OCI-LY7 (cell line): Measurements from ENCODE around the gene THUMPD2. TPM values are rescaled to one million over a fixed set of nuclear protein-coding genes. Genes with fewer than 3 reads are reported as not detected.
A peak's percentile ranks its signal among the peaks of the same experiment; 100 is the strongest.
"Not testable (repeated sequence)": the region's sequence is repeated elsewhere in the genome, so short reads cannot be mapped to it uniquely, and the experiment has no call there.

Experiments
- BruUV-seq: library from RNA; stranded (reverse); fragments of 400-500 nt; replicated peaks from 2 replicates; lab custom pipeline; 2021; lab: Mats Ljungman, UMichigan
- CTCF ChIA-PET: fragments of 300-600 bp; sonication (Branson Sonifier 250); formaldehyde crosslinking; loops from one replicate; lab custom pipeline; 2022; ENCODE audit warnings: antibody characterized with exemption; ENCODE audit not compliant: unreplicated experiment; lab: Charles Lee
- POLR2A ChIA-PET: fragments of 300-600 bp; sonication (Branson Sonifier 250); formaldehyde crosslinking; loops from one replicate; lab custom pipeline; 2022; ENCODE audit warnings: antibody characterized with exemption; lab: Charles Lee
- DNase-seq: peaks from one replicate; pipeline ENCODE4 v3.0.0-alpha.2; 2015; ENCODE audit warnings: low spot score
- H2AFZ ChIP-seq: fragments of 200-600 bp; sonication (generic), shearing (Covaris generic); 2 replicates; pipeline ENCODE4 v1.6.1; 2014; ENCODE audit warnings: mild to moderate bottlenecking, antibody characterized with exemption, low read length, moderate library complexity
- H3K27ac ChIP-seq: fragments of 200-600 bp; sonication (generic); 2 replicates; pipeline ENCODE4 v1.5.1; 2014; ENCODE audit warnings: mixed run types, low read depth, mild to moderate bottlenecking, moderate library complexity, low read length, inconsistent platforms; ENCODE audit not compliant: poor library complexity, severe bottlenecking
- H3K36me3 ChIP-seq: fragments of 200-600 bp; sonication (generic); 2 replicates; pipeline ENCODE4 v1.6.1; 2014; ENCODE audit warnings: mild to moderate bottlenecking, antibody characterized with exemption, low read length, moderate library complexity, mixed read lengths; ENCODE audit not compliant: insufficient read depth
- H3K4me1 ChIP-seq: fragments of 200-600 bp; sonication (generic); 2 replicates; pipeline ENCODE4 v1.5.1; 2014; ENCODE audit warnings: mild to moderate bottlenecking, low read length; ENCODE audit not compliant: insufficient read depth, poor library complexity, severe bottlenecking
- H3K4me2 ChIP-seq: fragments of 200-600 bp; sonication (generic); 2 replicates; pipeline ENCODE4 v1.6.1; 2014; ENCODE audit warnings: mild to moderate bottlenecking, low read length
- H3K4me3 ChIP-seq: fragments of 200-600 bp; sonication (generic); 2 replicates; pipeline ENCODE4 v1.5.1; 2014; ENCODE audit warnings: mild to moderate bottlenecking, low read depth, low read length; ENCODE audit not compliant: poor library complexity, severe bottlenecking
- H3K79me2 ChIP-seq: fragments of 200-600 bp; sonication (generic); 2 replicates; pipeline ENCODE4 v1.6.1; 2016; ENCODE audit warnings: low read depth, mild to moderate bottlenecking, low read length, moderate library complexity, mixed read lengths; ENCODE audit not compliant: insufficient read depth
- H3K9me2 ChIP-seq: fragments of 200-600 bp; sonication (generic); 2 replicates; pipeline ENCODE4 v1.6.1; 2016; ENCODE audit warnings: mild to moderate bottlenecking, low read length, mixed read lengths; ENCODE audit not compliant: insufficient read depth
- H3K9me3 ChIP-seq: fragments of 200-600 bp; sonication (generic); 2 replicates; pipeline ENCODE4 v1.6.1; 2014; ENCODE audit warnings: mild to moderate bottlenecking, mixed run types, low read length, mixed read lengths
- H4K20me1 ChIP-seq: fragments of 200-600 bp; sonication (generic); 2 replicates; pipeline ENCODE4 v1.6.1; 2014; ENCODE audit warnings: mild to moderate bottlenecking, antibody characterized with exemption, low read length, moderate library complexity, mixed read lengths; ENCODE audit not compliant: insufficient read depth
- EZH2phosphoT487 ChIP-seq: fragments of 200-600 bp; sonication (generic); IDR thresholded peaks from 2 replicates; pipeline ENCODE4 v1.6.1; 2018; ENCODE audit warnings: low read depth, borderline replicate concordance, mild to moderate bottlenecking, mixed run types, antibody characterized with exemption, low read length, moderate library complexity, mixed read lengths
- intact Hi-C: fragments of 100-400 bp; cut with micrococcal nuclease; formaldehyde crosslinking; loops from one replicate; pipeline ENCODE4 v1.10.0; 2022; ENCODE audit not compliant: unreplicated experiment
- total RNA-seq, 2 experiments: library from RNA; depleted of rRNA in 1 of 2; stranded (reverse); fragments of >200 nt in 1 of 2; shearing (Covaris generic) in 1 of 2; gene quantifications; 2 replicates each; pipeline ENCODE4 v1.2.3, GENCODE V29; 2014 to 2022
- TF ChIP-seq, protein P1 (sequence below): fragments of 200-600 bp; sonication (generic); conservative IDR thresholded peaks from 2 replicates; pipeline ENCODE4 v1.5.1; 2014; ENCODE audit warnings: mild to moderate bottlenecking, antibody characterized with exemption, low read length, moderate library complexity, mixed read lengths

The THUMPD2 gene
- total RNA-seq, 2 experiments from 2014 or later, result 18.3 to 24.6 TPM

DNA sequence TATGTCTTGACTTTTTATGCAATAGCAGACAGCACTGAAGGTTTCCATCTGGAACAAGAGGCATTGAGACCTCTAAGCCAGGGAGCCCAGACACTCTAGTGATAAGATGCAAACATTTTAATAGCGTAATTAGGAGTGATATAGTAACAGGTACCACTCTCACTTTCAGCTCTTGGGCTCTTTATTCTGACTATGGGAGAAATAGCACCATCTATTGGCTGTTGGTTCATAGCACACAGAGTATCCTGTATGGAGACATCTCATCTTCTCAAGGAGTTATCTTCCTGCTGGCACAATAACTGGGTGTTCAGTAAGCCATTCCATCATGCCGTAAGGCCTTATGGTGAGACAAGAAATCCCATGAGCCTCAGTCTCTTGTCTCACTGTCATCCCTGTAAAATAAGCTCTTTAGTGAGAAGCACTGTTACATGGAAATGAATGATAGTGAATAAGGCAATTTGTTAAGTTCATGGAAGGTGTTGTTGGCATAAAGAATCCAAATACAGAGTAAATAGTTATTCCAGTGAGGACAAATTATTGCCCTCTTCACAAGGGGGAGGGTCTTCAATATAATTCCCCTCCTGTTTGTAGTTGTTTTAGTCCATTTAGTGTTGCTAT is 48.3 kb downstream of the THUMPD2 start:
- CTCF ChIA-PET, result no interaction called here
- peak; percentile 60 for DNase-seq
- Histone ChIP-seq H3K36me3 (peaks cover 55% of the 10 kb centered on the region), H3K79me2 (no peaks in the 10 kb centered on the region), H3K9me3 (no peaks in the 10 kb centered on the region), H4K20me1 (no peaks in the 10 kb centered on the region), H3K4me2 (no peak overlapping the region), H2AFZ (no peak overlapping the region), H3K27ac (no peak overlapping the region), H3K4me1 (no peaks in the 10 kb centered on the region), H3K4me3 (no peak overlapping the region), H3K9me2 (no peaks in the 10 kb centered on the region)
- POLR2A ChIA-PET, result no interaction called here
- TF ChIP-seq, protein P1, sequence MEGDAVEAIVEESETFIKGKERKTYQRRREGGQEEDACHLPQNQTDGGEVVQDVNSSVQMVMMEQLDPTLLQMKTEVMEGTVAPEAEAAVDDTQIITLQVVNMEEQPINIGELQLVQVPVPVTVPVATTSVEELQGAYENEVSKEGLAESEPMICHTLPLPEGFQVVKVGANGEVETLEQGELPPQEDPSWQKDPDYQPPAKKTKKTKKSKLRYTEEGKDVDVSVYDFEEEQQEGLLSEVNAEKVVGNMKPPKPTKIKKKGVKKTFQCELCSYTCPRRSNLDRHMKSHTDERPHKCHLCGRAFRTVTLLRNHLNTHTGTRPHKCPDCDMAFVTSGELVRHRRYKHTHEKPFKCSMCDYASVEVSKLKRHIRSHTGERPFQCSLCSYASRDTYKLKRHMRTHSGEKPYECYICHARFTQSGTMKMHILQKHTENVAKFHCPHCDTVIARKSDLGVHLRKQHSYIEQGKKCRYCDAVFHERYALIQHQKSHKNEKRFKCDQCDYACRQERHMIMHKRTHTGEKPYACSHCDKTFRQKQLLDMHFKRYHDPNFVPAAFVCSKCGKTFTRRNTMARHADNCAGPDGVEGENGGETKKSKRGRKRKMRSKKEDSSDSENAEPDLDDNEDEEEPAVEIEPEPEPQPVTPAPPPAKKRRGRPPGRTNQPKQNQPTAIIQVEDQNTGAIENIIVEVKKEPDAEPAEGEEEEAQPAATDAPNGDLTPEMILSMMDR, result peak; percentile 86
- no peak for TF ChIP-seq EZH2phosphoT487
- no TSS peak for BruUV-seq
- intact Hi-C loops, result loop anchor here (1.0 to 10.0 kb wide), 2 partner anchors 501 to 676 kb away; no protein-coding TSS in a partner anchor

- H2AFZ ChIP-seq, result no peak overlapping the region
- intact Hi-C loops, result loop anchor here (1.0 to 10.0 kb wide), 2 partner anchors 501 to 675 kb away; no protein-coding TSS in a partner anchor
- H3K79me2 ChIP-seq, result no peaks in the 10 kb centered on the region
- peaks cover 50% of the 10 kb centered on the region for H3K36me3 ChIP-seq
- TF ChIP-seq EZH2phosphoT487, result no peak
- TF ChIP-seq, protein P1, result no peak
- H3K27ac ChIP-seq, result no peak overlapping the region
- ChIA-PET CTCF (interaction anchor here (0.6 kb wide), 1 partner anchor 319 kb away, joined by 3 read pairs; no protein-coding TSS in a partner anchor), POLR2A (interaction anchor here (0.5 to 1.1 kb wide), 3 partner anchors 28 to 353 kb away, joined by 3 read pairs; no protein-coding TSS in a partner anchor)
- BruUV-seq, result no TSS peak
- no peak overlapping the region for H3K4me2 ChIP-seq
- DNase-seq, result no peak
- H3K9me2 ChIP-seq, result no peaks in the 10 kb centered on the region
- no peak overlapping the region for H3K4me3 ChIP-seq
- no peaks in the 10 kb centered on the region for H3K4me1 ChIP-seq
- H3K9me3 ChIP-seq, result no peaks in the 10 kb centered on the region
- no peaks in the 10 kb centered on the region for H4K20me1 ChIP-seq
These were observed 48.8 kb downstream of the THUMPD2 start for GRCh38 chr2:39730276-39730675.

DNA sequence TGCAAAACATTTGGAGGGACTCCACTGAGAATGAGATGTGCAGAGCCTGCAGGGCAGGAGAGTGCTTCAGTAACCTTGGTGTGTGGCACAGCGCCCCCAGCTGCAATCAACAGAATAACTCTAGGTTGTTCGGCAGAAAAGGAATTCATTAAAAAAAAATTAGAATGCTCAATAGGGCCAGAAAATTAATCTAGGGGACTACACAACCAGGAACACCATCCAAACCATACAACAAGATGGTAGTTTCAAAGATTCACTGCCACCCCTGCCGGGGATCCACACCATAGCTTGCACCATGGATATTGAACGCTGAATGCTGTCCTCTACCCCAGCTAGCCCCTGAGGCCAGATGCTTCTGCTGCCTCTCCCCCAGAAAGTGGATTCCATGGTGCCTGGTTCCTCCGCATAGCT is 50.1 kb downstream of the THUMPD2 start:
- Histone ChIP-seq H3K9me3 (no peaks in the 10 kb centered on the region), H3K9me2 (no peaks in the 10 kb centered on the region), H3K4me3 (no peak overlapping the region), H2AFZ (no peak overlapping the region), H3K4me2 (no peak overlapping the region), H3K27ac (no peak overlapping the region), H3K36me3 (peaks cover 37% of the 10 kb centered on the region), H3K4me1 (no peaks in the 10 kb centered on the region), H4K20me1 (no peaks in the 10 kb centered on the region), H3K79me2 (no peaks in the 10 kb centered on the region)
- no TSS peak for BruUV-seq
- TF ChIP-seq EZH2phosphoT487, result no peak
- TF ChIP-seq, protein P1, result peak; percentile 91
- CTCF ChIA-PET, result no interaction called here
- intact Hi-C loops, result loop anchor here (1.0 to 10.0 kb wide), 2 partner anchors 350 to 784 kb away; no protein-coding TSS in a partner anchor
- DNase-seq, result peak; percentile 59
- POLR2A ChIA-PET, result no interaction called here

DNA sequence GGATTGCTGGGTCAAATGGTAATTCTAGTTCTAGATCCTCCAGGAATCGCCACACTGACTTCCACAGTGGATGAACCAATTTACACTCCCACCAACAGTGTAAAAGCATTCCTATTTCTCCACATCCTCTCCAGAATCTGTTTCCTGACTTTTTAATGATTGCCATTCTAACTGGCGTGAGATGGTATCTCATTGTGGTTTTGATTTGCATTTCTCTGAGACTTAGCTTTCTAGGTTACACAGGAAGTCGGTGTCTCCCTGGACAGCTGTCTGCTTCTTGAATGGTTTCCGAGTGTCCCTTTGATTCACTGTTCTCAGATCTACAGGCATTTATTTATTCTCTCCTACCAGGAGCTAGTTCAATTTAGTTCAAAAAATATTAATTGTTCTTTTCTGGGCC is 51.0 kb downstream of the THUMPD2 start:
- H3K4me1 ChIP-seq, H3K27ac ChIP-seq, CTCF ChIA-PET, H2AFZ ChIP-seq, H4K20me1 ChIP-seq, H3K79me2 ChIP-seq, H3K9me2 ChIP-seq, H3K4me3 ChIP-seq, BruUV-seq, H3K9me3 ChIP-seq: not testable (repeated sequence)
- POLR2A ChIA-PET, result interaction anchor here (0.6 kb wide), 2 partner anchors 351 to 828 kb away, joined by 3 to 6 read pairs; no protein-coding TSS in a partner anchor
- DNase-seq, result peak; percentile 20
- H3K36me3 ChIP-seq, result peaks cover 28% of the 10 kb centered on the region
- H3K4me2 ChIP-seq, result peak overlapping the region; percentile 8; the same call in 1 of the 2 replicates
- intact Hi-C loops, result loop anchor here (10.0 kb wide), 1 partner anchor 783 kb away; no protein-coding TSS in a partner anchor
